GDM1 (cell line): ENCODE results near the gene TENT4A.
"Not testable (repeated sequence)": the region's sequence is repeated elsewhere in the genome, so short reads cannot be mapped to it uniquely, and the experiment has no call there.

Experiments used
- DNase-seq: peaks from one replicate; lab custom pipeline; 2025; lab: John Stamatoyannopoulos, UW

TENT4A gene

DNA sequence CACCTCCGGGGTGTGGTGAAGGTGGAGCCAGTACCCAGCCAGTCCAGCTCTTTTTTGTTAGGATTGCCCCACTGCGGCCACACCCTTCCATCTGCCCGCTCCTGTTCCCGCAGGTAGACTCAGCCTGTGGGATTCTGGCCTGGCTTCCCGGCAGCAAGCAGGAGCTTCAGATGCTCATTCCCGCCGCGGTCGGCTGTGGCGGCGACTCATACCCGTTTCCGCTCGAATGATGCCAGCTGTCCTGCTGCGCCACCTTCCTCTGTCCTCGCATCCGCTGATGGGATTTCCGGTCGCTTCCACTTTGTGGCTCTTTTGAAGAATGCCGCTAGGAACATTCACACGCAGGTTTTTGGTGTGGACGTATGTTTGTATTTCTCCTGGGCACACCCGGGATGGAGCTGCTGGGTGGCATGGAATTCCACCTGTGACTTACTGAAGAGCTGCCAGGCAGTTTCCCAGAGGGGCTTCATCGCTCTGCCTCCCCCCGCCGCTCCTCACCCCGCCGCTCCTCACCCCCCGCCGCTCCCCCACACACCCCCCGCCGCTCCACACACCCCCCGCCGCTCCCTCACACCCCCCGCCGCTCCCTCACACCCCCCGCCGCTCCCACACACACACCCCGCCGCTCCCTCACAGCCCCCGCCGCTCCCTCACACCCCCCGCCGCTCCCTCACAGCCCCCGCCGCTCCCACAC lies 60.3 kb downstream of the TENT4A start:
- no peak for DNase-seq

GRCh38 chr5:6774207-6774606 lies 61.0 kb downstream of the TENT4A start:
- not testable (repeated sequence) for DNase-seq

DNA sequence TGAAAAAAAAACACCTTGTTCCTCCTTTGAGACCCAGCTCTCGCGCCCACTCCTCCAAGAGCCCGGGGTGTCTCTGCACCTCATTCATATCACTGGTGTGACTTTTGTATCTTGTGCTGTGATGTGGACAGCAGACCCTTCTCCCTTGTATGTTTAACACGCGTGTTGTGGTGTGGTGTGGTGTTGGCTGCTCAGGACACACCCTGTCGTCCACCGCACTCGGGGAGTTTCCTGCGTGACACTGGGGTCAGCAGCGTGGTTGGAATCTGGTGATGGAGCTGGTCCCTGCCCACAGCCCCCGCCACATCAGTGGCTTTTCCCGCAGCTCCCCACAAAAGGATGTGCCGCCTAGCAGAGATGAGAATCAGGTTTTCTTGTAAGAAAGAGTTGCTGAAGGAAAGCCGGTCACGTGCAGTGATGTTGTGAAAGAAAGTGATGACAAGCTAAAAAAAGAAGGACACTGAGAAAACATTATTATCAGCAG lies 61.5 kb downstream of the TENT4A start:
- no peak for DNase-seq

- DNase-seq, result no peak
Measured at GRCh38 chr5:6775571-6775970, 62.3 kb downstream of the TENT4A start.

DNA sequence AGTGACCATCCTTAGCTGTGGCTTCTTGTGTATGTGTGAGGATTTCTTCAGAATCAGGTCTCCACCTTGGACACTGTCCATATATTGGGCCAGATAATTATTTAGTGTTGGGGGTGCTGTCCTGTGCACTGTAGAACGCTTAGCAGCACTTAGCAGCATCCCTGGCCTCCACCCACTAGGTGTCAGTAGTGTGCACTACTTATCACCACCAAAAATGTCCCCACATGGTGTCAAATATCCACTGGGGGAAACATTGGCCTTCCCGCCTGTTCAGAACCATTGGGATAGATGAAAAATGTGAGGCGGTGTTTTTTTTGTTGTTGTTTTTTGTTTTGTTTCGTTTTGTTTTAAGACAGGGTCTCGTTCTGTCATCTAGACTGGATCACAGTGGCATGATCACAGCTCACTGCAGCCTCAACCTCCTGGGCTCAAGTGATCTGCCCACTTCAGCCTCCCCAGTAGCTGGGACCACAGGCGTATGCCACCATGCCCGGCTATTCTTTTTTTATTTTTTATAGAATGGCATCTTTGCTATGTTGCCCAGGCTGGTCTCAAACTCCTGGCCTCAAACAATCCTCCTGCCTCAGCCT lies 67.7 kb downstream of the TENT4A start:
- DNase-seq, result no peak

GRCh38 chr5:6781716-6782115 lies 68.5 kb downstream of the TENT4A start:
- DNase-seq, result no peak

DNA sequence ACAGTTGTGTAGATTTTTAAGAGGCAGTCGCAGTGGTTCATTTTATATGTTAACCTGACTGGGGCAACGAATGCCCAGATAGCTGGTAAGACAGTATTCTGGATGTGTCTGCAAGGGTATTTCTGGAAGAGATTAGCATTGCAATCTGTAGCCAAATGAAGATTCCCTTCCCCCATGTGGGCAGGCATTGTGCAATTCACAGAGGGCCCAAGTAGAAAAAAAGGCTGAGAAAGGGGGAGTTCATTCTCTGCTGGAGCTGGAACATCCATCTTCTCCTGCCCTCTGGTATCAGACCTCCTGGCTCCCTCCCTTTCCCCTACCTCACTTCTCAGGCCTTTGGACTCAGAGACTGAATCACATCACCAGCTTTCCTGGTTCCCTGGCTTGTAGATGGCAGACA lies 70.6 kb downstream of the TENT4A start:
- DNase-seq, result no peak

DNA sequence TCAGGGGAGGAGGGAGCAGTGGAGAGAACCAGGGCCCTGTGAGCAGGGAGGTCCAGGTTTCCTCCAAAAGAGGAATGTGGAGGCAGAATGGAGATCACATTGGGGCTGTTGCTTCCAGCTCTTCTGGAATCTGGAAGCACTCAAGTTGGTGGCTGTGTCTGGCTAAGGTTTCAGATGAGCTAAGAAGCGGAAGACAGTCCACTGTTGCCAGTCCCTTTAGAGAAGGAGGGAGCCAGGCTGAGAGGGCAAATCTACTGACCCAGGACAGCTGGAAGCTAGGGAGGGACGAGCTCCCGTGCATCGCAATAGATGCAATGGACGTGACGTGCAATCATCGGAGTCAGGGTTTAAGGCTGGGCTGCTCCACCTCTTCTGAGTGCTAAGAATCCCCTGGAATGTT lies 71.2 kb downstream of the TENT4A start:
- DNase-seq, result no peak

- DNase-seq, result no peak
Measured at GRCh38 chr5:6785161-6785860, 72.1 kb downstream of the TENT4A start.

DNA sequence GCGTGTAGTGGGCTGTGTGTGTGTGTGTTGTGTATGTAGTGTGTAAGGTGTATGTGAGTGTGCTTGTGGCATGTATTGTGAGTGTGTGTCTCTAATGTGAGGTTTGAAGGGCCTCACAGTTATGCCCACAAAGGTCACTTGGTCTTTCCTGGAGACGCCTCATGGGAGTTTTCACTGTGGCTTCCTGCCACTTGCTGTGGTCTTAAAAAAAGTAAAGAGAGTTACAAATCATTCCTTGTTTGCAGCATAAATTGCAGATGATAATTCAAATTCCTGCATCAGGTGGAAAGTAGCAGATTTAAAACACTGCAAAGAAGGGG lies 72.6 kb downstream of the TENT4A start:
- no peak for DNase-seq

GRCh38 chr5:6786786-6787495 lies 73.7 kb downstream of the TENT4A start:
- DNase-seq, result no peak

GRCh38 chr5:6787941-6788340 lies 74.7 kb downstream of the TENT4A start:
- DNase-seq, result no peak

- no peak for DNase-seq
Measured at GRCh38 chr5:6788439-6788838, 75.2 kb downstream of the TENT4A start.

- no peak for DNase-seq
Measured at GRCh38 chr5:6788956-6789649, 75.9 kb downstream of the TENT4A start.

GRCh38 chr5:6790346-6790865 lies 77.2 kb downstream of the TENT4A start:
- no peak for DNase-seq

- no peak for DNase-seq
Measured at GRCh38 chr5:6791031-6791430, 77.8 kb downstream of the TENT4A start.

GRCh38 chr5:6792376-6792775 lies 79.1 kb downstream of the TENT4A start:
- DNase-seq, result no peak

- no peak for DNase-seq
Measured at GRCh38 chr5:6792911-6793471, 79.8 kb downstream of the TENT4A start.

DNA sequence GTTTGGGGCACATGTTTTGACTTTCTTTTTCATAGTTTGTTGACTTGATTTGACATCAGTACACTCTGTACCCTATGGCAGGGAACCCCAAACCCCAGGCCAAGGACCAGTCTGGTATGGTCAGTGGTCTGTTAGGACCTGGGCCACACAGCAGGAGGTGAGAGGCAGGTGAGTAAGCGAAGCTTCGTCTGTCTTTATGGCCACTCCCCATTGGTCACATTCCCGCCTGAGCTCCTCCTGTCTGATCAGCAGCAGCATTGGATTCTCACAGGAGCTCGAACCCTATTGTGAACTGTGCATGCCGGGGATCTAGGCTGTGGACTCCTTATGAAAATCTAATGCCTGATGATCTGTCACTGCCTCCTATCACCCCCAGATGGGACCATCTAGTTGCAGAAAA lies 88.0 kb downstream of the TENT4A start:
- DNase-seq, result no peak

DNA sequence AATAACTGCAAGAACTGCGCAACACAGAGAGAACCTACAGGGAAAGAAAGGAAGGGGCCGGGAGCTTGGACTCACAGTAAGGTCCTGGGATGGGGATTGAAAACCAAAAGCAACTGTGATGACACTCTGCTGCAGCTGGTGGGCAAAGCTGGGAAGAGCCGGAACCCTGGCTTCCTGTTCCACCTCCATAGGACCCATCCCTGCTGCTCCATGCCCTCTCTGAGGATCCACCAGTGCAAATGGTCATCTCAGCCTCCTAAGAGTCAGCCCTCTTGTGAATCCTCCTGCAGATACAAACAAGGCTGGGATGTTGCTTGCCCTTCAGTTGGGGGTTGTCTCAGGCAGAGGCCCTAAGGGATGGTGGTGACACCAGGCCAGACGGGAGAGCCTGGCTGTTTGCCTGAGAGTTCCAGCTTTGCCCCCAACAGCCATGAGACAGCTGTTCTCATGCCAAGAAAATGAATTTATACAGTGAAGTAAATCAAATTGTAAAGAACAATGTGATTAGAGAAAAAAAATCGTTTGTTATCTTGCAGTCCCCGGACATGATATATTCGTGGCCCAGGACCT lies 90.8 kb downstream of the TENT4A start:
- DNase-seq, result no peak

DNA sequence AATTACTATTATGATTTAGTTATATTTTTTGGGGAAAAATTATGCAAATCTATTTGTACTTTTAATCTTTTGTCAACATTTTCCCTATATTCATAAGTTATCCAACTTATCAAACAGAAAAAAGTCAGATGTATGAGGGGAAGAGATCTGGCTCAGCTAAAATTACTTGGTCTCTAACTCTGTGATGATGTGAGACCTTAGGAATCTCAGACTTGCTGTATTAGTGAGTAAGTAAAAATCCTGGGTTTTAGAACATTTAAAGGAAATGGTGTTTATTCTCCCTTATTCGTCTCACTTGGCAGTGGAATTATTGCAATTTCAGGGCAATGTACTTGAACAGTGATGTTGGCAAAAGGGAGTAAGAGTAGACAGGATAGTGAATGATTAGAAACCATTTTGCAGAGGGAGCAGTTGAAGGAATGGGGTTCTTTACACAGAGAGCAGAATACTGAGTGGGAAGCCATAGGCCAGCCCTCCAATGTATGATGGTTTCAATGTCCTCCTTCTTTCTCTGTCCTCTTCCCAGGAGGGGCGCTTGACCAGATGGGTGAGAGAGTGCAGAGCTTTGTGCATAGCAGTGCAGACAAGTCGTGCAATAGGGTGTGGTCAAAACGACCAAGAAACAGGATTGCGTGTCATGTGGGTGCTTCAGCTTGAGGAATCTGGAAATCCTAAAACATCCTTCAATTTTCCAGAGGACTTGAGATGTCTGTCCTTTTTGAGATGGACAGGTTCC lies 91.7 kb downstream of the TENT4A start:
- DNase-seq, result no peak
